GM23338 (cell line): ENCODE data around the gene CRYL1. TPM values are rescaled to one million over a fixed set of nuclear protein-coding genes. Genes with fewer than 3 reads are reported as not detected.

ENCODE experiments used
- ATAC-seq: fragments of 200-7000 bp; cut with Tn5 transposase; 3 replicates; pipeline ENCODE4 v1.9.1; 2020
- DNase-seq: peaks from one replicate; pipeline ENCODE4 v3.0.0-alpha.2; 2015; ENCODE audit warnings: low spot score
- H2AFZ ChIP-seq: fragments of 200-600 bp; sonication (generic); 2 replicates; pipeline ENCODE4 v1.8.0; 2016; ENCODE audit warnings: antibody characterized with exemption, mild to moderate bottlenecking, moderate library complexity
- H3F3A ChIP-seq: fragments of 200-600 bp; sonication (generic); replicated peaks from 2 replicates; pipeline ENCODE4 v1.8.0; 2017; ENCODE audit warnings: antibody characterized with exemption, mixed run types, low read depth
- H3K27ac ChIP-seq: fragments of 200-600 bp; sonication (generic); 2 replicates; pipeline ENCODE4 v1.6.1; 2016; ENCODE audit warnings: low read depth
- H3K27me3 ChIP-seq: fragments of 200-600 bp; sonication (generic); 2 replicates; pipeline ENCODE4 v1.8.0; 2016; ENCODE audit warnings: mild to moderate bottlenecking, mixed run types, moderate library complexity; ENCODE audit not compliant: insufficient read depth
- H3K36me3 ChIP-seq: fragments of 200-600 bp; sonication (generic); 2 replicates; pipeline ENCODE4 v1.8.0; 2016; ENCODE audit warnings: mild to moderate bottlenecking; ENCODE audit not compliant: insufficient read depth
- H3K4me1 ChIP-seq: fragments of 200-600 bp; sonication (generic); 2 replicates; pipeline ENCODE4 v1.8.0; 2016; ENCODE audit warnings: mild to moderate bottlenecking, moderate library complexity; ENCODE audit not compliant: insufficient read depth
- H3K4me2 ChIP-seq: fragments of 200-600 bp; sonication (generic); 2 replicates; pipeline ENCODE4 v1.7.1; 2017; ENCODE audit warnings: mixed run types
- H3K4me3 ChIP-seq: fragments of 200-600 bp; sonication (generic); 2 replicates; pipeline ENCODE4 v1.6.1; 2016; ENCODE audit warnings: mixed run types
- H3K79me2 ChIP-seq: fragments of 200-600 bp; sonication (generic); replicated peaks from 2 replicates; pipeline ENCODE4 v1.8.0; 2017; ENCODE audit warnings: mild to moderate bottlenecking; ENCODE audit not compliant: insufficient read depth
- H3K9me2 ChIP-seq: fragments of 200-600 bp; sonication (generic); 2 replicates; pipeline ENCODE4 v1.8.0; 2017; ENCODE audit not compliant: insufficient read depth
- H4K20me1 ChIP-seq: fragments of 200-600 bp; sonication (generic); replicated peaks from 2 replicates; pipeline ENCODE4 v1.8.0; 2017; ENCODE audit warnings: mild to moderate bottlenecking; ENCODE audit not compliant: insufficient read depth
- H3K27ac Mint-ChIP-seq: 2 replicates; pipeline ENCODE4 v1.8.0; 2020; ENCODE audit warnings: inconsistent platforms, mild to moderate bottlenecking, moderate library complexity, mixed read lengths
- H3K27me3 Mint-ChIP-seq: 3 replicates; pipeline ENCODE4 v1.8.0; 2022; ENCODE audit warnings: low read depth, mild to moderate bottlenecking, moderate library complexity, mixed read lengths, inconsistent platforms; ENCODE audit not compliant: insufficient read depth, poor library complexity
- H3K36me3 Mint-ChIP-seq: 3 replicates; pipeline ENCODE4 v1.8.0; 2021; ENCODE audit warnings: low read depth, mild to moderate bottlenecking, inconsistent platforms, moderate library complexity, mixed read lengths
- H3K4me1 Mint-ChIP-seq: 3 replicates; pipeline ENCODE4 v1.8.0; 2020; ENCODE audit warnings: mild to moderate bottlenecking, inconsistent platforms, mixed read lengths
- H3K4me3 Mint-ChIP-seq: 3 replicates; pipeline ENCODE4 v1.8.0; 2021; ENCODE audit warnings: moderate library complexity, mild to moderate bottlenecking, inconsistent platforms, mixed read lengths
- H3K9me3 Mint-ChIP-seq: 3 replicates; pipeline ENCODE4 v1.8.0; 2020; ENCODE audit warnings: moderate library complexity, mild to moderate bottlenecking, inconsistent platforms, mixed read lengths
- CREB1 ChIP-seq: fragments of 250-450 bp; sonication (Bioruptor Pico); IDR thresholded peaks from 2 replicates; pipeline ENCODE4 v1.5.0; 2020; ENCODE audit warnings: low read depth, mild to moderate bottlenecking, moderate library complexity
- JUNB ChIP-seq: IDR thresholded peaks from one replicate; pipeline ENCODE4 v1.6.1; 2016; ENCODE audit warnings: antibody characterized with exemption; ENCODE audit not compliant: unreplicated experiment
- NANOG ChIP-seq: IDR thresholded peaks from 2 replicates; pipeline ENCODE4 v1.6.1; 2016; ENCODE audit warnings: antibody characterized with exemption, borderline replicate concordance
- POLR2AphosphoS5 ChIP-seq: IDR thresholded peaks from 2 replicates; pipeline ENCODE4 v1.6.1; 2016; ENCODE audit warnings: antibody characterized with exemption, low read depth
- STAT1 ChIP-seq: IDR thresholded peaks from one replicate; pipeline ENCODE4 v1.6.1; 2016; ENCODE audit warnings: antibody characterized with exemption; ENCODE audit not compliant: unreplicated experiment
- ZNF331 ChIP-seq: fragments of 250-450 bp; sonication (Bioruptor Pico); IDR thresholded peaks from 2 replicates; pipeline ENCODE4 v1.5.0; 2020; ENCODE audit warnings: low read depth, mild to moderate bottlenecking, moderate library complexity
- ZNF462 ChIP-seq: fragments of 250-450 bp; sonication (Bioruptor Pico); IDR thresholded peaks from 2 replicates; pipeline ENCODE4 v1.5.0; 2020; ENCODE audit warnings: mild to moderate bottlenecking, moderate library complexity
- polyA plus RNA-seq: library from polyadenylated mRNA; unstranded; fragments of >200 nt; fragmentation: Nextera tagmentation; extraction: Ambion mirVana; gene quantifications from 2 replicates; pipeline ENCODE4 v1.2.1, GENCODE V29; 2016
- total RNA-seq: library from RNA; depleted of rRNA; stranded (reverse); fragments of >200 nt; shearing (Covaris generic); gene quantifications from 2 replicates; pipeline ENCODE4 v1.2.3, GENCODE V29; 2014

CRYL1 gene
- total and polyA plus RNA-seq, 2 experiments from 2014 or later: 2.2 to 2.6 TPM

- peaks cover 13% of the 10 kb centered on the region for H3K4me1 Mint-ChIP-seq
Observed at GRCh38 chr13:20446405-20446804, 79.3 kb downstream of the CRYL1 start.

More at GRCh38 chr13:20446405-20446804, 79.3 kb downstream of the CRYL1 start:
- H3K9me3 Mint-ChIP-seq: peaks cover 28% of the 10 kb centered on the region
- no peaks in the 10 kb centered on the region for H4K20me1 ChIP-seq
- H3K27me3 Mint-ChIP-seq: no peaks in the 10 kb centered on the region
- H3K4me1 ChIP-seq: peaks cover 12% of the 10 kb centered on the region
- no peak overlapping the region for H3K4me2 ChIP-seq
- no peak overlapping the region for H3K27ac Mint-ChIP-seq
- no peak overlapping the region for H2AFZ ChIP-seq
- DNase-seq (no peak), ATAC-seq (no peak)
- TF ChIP-seq STAT1 (no peak), ZNF462 (CRISPR knock-in tag) (no peak), POLR2AphosphoS5 (no peak), JUNB (no peak), ZNF331 (CRISPR knock-in tag) (no peak), NANOG (no peak), CREB1 (no peak)
- no peaks in the 10 kb centered on the region for H3F3A ChIP-seq
- no peaks in the 10 kb centered on the region for H3K36me3 ChIP-seq
- no peak overlapping the region for H3K4me3 Mint-ChIP-seq
- H3K27ac ChIP-seq: no peak overlapping the region
- H3K9me2 ChIP-seq: 0 out of 2 replicates have a peak, but pooled peaks cover 2% of the 10 kb centered on the region
- no peaks in the 10 kb centered on the region for H3K27me3 ChIP-seq
- no peak overlapping the region for H3K4me3 ChIP-seq
- H3K36me3 Mint-ChIP-seq: peaks cover 11% of the 10 kb centered on the region; the same call in 2 of the 3 replicates
- H3K79me2 ChIP-seq: no peaks in the 10 kb centered on the region
